ENCODE results near the gene ABLIM3.

DNA sequence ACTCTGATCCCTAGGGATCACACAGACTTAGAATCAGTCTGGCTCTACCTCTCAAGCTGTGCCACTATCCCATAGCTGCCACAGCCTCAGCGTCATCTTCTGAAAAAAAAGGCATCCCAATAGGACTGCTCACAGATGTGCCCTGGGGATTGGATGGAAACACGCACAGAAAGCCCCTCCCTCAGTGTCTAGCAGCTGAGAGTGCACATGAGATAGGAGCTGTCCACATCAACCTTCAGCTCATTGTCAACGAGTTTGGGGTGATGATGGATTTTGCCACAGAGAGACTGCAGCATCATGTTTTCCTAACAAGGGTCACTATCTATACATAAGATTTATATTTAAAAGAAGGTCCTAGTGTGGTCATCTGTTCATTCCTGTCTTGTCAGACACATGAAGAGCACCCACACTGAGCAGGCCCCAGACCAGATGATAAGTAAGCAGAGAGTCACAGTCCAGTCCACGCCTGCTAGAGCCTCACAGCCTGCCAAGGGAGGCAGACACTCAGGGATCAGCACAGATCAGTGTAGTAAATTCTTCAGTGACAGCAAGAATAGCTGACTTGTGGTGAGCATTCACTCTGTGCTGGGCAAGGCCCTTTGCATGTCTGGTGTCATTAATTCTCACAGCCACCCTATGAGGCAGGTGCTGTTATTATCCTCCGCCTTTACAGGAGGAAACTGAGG is 156.2 kb downstream of the ABLIM3 start:
- TF ChIP-seq, protein P1, sequence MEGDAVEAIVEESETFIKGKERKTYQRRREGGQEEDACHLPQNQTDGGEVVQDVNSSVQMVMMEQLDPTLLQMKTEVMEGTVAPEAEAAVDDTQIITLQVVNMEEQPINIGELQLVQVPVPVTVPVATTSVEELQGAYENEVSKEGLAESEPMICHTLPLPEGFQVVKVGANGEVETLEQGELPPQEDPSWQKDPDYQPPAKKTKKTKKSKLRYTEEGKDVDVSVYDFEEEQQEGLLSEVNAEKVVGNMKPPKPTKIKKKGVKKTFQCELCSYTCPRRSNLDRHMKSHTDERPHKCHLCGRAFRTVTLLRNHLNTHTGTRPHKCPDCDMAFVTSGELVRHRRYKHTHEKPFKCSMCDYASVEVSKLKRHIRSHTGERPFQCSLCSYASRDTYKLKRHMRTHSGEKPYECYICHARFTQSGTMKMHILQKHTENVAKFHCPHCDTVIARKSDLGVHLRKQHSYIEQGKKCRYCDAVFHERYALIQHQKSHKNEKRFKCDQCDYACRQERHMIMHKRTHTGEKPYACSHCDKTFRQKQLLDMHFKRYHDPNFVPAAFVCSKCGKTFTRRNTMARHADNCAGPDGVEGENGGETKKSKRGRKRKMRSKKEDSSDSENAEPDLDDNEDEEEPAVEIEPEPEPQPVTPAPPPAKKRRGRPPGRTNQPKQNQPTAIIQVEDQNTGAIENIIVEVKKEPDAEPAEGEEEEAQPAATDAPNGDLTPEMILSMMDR (IDR thresholded peaks at IDR 0.05): no peak
- no peak for TF ChIP-seq POLR2A (IDR thresholded peaks at IDR 0.05)
